Measurements from ENCODE around the gene HES4.

The HES4 gene, protein sequence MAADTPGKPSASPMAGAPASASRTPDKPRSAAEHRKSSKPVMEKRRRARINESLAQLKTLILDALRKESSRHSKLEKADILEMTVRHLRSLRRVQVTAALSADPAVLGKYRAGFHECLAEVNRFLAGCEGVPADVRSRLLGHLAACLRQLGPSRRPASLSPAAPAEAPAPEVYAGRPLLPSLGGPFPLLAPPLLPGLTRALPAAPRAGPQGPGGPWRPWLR

DNA sequence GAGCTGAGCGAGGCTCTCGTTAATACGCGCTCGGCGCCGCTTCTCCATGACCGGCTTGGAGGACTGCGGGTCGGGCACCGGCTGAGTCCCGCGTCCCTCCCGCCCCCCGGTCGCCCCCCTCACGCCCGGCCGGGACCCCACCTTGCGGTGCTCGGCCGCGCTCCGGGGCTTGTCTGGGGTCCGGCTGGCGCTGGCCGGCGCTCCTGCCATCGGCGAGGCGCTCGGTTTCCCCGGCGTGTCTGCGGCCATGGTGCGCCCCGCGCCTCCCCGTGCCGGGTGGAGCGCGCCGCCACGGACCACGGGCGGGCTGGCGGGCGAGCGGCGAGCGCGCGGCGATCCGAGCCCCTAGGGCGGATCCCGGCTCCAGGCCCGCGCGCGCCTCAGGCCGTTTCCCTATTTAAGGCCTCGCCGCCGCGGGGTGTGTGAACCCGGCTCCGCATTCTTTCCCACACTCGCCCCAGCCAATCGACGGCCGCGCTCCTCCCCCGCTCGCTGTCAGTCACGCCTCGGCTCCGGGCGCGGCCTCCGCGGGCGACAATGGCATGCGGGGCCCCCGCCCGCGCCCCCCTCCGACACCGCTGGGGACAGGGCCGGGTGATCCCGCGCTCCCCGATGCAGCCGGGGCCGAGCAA lies at the start of gene HES4:
Gene HES4, minus strand, starts transcription at position 373 of the 632 bp plus-strand sequence. Its CDS starts 124 bp downstream, at position 249.
- H3K4me3 ChIP-seq (ENCODE audit: low read depth, low read length), result peak within 1 kb of the TSS; percentile 51

DNA sequence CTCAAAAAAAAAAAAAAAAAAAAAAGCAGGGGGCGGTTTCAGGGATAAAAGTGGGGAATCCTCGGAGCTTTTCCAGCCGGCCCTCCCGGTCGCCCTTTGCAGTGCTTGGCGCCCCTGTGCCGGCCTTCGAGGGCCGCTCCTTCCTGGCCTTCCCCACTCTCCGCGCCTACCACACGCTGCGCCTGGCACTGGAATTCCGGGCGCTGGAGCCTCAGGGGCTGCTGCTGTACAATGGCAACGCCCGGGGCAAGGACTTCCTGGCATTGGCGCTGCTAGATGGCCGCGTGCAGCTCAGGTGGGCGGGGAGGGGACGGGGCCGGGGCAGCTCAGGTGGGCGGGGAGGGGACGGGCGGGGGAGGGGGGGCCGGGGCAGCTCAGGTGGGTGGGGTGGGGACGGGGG lies 48.9 kb upstream of the HES4 start:
- H3K4me3 ChIP-seq (ENCODE audit: low read depth, low read length), result no peak overlapping the region

DNA sequence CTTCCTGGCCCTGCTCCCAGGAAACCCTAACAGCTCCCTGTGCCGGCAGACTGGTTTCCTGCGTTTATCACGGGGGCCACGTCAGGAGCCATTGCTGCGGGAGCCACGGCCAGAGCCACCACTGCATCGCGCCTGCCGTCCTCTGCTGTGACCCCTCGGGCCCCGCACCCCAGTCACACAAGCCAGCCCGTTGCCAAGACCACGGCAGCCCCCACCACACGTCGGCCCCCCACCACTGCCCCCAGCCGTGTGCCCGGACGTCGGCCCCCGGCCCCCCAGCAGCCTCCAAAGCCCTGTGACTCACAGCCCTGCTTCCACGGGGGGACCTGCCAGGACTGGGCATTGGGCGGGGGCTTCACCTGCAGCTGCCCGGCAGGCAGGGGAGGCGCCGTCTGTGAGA lies 48.1 kb upstream of the HES4 start:
- no peak overlapping the region for H3K4me3 ChIP-seq (ENCODE audit: low read depth, low read length)

DNA sequence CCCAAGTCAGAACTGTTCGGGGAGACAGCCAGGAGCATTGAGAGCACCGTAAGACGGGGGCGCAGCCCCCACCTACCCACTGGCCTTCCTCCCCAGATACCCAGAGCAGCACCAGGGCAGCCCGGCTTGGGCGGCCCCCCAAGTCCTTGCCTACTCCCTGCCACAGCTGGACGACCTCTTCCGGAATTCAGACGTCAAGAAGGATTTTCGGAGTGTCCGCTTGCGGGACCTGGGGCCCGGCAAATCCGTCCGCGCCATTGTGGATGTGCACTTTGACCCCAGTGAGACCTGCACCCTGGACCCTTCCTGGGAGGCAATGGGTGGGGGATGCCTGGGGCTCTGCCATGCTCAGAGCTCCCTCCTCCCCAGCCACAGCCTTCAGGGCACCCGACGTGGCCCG lies 47.5 kb upstream of the HES4 start:
- H3K4me3 ChIP-seq (ENCODE audit: low read depth, low read length), result no peak overlapping the region

DNA sequence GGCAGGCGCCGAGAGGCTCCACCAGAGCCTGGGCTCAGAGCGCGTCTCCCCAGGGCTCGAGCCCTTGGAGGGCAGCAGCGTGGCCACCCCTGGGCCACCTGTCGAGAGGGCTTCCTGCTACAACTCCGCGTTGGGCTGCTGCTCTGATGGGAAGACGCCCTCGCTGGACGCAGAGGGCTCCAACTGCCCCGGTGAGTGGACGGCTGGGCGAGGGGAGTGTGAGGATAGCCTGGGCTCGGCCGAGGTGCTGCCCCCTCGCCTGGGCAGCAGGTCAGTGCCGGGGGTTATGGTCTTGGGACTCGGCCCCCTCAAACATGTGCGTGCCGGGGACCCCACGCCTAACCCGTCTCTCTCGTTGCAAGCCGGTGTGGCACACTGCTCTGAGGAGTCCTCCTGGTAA lies 46.9 kb upstream of the HES4 start:
- no peak overlapping the region for H3K4me3 ChIP-seq (ENCODE audit: low read depth, low read length)

DNA sequence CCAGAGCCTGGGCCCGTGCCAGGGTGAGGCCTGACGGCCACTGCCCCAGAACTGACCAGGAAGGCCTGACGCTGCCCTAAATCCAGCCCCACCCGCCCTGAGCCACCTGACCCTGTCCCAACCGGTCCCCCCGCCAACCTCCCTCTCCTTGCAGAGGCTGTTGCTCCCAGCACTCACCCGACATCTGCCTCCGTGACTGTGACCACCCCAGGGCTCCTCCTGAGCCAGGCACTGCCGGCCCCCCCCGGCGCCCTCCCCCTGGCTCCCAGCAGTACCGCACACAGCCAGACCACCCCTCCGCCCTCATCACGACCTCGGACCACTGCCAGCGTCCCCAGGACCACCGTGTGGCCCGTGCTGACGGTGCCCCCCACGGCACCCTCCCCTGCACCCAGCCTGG lies 46.3 kb upstream of the HES4 start:
- no peak overlapping the region for H3K4me3 ChIP-seq (ENCODE audit: low read depth, low read length)

DNA sequence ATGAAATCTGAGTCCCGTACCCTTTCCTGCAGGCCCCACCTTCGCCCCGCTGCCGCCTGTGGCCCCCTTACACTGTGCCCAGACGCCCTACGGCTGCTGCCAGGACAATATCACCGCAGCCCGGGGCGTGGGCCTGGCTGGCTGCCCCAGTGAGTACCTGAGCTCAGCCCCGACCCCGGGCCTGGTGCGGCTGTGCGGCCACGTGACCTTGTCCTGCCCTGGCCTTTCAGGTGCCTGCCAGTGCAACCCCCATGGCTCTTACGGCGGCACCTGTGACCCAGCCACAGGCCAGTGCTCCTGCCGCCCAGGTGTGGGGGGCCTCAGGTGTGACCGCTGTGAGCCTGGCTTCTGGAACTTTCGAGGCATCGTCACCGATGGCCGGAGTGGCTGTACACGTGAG lies 45.2 kb upstream of the HES4 start:
- H3K4me3 ChIP-seq (ENCODE audit: low read depth, low read length), result no peak overlapping the region

DNA sequence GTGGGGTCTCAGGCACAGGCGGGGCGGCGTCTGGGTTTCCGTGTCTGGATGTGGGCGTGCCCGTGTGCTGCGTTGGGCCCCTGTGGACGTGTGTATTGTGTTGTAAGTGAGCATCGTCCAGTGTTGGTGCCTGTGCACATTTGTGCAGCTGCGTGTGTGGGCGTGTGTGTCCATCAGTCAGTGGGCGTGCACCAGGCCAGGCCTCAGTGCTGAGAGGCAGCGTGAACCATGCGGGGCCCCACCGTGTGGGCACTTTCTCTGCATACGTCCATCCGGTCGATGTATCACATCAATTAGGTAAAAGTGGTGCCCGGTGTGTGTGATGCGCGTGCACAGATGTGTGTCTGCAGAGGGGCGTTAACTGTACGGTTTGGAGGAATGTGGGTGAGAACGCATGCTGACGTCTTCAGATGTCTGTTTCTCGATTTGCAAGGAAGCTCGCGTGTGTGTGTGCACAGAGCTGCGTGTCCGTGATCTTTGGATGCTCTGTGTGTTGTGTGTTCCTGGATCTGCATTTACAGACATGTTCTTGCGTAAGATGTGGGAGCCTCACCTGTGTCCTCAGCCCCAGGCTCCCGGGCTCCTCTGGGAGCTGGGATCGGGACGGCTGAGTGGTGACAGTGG lies 44.7 kb upstream of the HES4 start:
- H3K4me3 ChIP-seq (ENCODE audit: low read depth, low read length), result no peak overlapping the region

DNA sequence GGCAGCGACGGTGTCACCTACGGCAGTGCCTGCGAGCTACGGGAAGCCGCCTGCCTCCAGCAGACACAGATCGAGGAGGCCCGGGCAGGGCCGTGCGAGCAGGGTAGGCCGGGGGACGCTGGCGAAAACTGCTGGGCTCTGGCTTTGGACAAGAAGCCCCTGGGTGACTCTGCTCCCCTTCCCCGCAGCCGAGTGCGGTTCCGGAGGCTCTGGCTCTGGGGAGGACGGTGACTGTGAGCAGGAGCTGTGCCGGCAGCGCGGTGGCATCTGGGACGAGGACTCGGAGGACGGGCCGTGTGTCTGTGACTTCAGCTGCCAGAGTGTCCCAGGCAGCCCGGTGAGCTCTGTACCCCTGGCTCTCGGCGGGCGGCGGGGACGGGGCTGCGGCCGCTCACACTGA lies 44.0 kb upstream of the HES4 start:
- H3K4me3 ChIP-seq (ENCODE audit: low read depth, low read length), result no peak overlapping the region

DNA sequence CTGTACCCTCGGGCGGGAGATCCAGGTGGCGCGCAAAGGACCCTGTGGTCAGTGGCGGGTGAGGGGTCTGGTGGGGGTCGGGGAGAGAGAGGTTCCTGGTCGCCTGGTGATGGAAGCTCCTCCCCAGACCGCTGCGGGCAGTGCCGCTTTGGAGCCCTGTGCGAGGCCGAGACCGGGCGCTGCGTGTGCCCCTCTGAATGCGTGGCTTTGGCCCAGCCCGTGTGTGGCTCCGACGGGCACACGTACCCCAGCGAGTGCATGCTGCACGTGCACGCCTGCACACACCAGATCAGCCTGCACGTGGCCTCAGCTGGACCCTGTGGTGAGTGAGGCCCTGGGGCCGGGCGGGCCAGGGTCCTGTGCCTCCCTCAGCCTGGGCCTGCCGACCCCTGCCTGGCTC lies 43.5 kb upstream of the HES4 start:
- H3K4me3 ChIP-seq (ENCODE audit: low read depth, low read length), result no peak overlapping the region

DNA sequence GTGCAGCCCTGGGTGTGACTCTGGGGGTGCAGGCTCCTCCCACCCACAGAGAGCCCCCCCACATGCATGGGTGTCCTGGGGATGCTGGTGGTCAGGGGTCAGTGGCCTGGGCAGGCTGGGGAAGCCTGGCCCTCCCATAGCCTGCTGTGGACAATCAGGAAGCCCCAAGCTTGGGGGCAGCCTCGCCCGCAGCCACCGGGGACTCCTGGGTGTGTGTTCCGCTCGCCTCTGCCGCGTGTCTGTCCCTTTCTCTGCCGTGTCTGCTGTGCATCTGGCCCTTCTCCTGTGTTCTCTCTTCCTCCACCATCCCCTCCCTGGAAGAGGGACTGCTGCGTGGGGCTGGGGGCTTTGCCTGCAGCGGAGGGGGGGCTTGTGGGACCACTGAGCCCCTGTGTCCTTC lies 42.9 kb upstream of the HES4 start:
- no peak overlapping the region for H3K4me3 ChIP-seq (ENCODE audit: low read depth, low read length)

DNA sequence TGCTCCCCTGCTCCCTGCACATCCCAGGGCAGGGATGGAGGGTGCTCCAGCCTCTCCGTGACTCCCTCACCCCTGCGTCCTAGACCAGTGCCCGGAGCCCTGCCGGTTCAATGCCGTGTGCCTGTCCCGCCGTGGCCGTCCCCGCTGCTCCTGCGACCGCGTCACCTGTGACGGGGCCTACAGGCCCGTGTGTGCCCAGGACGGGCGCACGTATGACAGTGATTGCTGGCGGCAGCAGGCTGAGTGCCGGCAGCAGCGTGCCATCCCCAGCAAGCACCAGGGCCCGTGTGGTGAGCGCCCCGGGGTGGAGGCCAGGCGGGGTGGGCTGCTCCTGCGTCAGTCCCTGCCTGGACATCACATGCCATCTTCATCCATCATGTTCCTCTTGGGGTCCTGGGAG lies 42.0 kb upstream of the HES4 start:
- no peak overlapping the region for H3K4me3 ChIP-seq (ENCODE audit: low read depth, low read length)

DNA sequence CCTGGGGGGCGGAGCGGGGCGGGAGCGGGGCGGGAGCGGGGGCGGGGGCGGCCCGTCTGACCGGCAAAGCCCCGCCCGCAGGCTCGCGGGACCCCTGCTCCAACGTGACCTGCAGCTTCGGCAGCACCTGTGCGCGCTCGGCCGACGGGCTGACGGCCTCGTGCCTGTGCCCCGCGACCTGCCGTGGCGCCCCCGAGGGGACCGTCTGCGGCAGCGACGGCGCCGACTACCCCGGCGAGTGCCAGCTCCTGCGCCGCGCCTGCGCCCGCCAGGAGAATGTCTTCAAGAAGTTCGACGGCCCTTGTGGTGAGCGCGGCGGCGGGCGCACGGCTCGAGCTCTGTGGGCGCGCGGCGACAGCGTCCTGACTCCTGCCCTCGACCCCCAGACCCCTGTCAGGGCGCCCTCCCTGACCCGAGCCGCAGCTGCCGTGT lies 41.2 kb upstream of the HES4 start:
- no peak overlapping the region for H3K4me3 ChIP-seq (ENCODE audit: low read depth, low read length)

DNA sequence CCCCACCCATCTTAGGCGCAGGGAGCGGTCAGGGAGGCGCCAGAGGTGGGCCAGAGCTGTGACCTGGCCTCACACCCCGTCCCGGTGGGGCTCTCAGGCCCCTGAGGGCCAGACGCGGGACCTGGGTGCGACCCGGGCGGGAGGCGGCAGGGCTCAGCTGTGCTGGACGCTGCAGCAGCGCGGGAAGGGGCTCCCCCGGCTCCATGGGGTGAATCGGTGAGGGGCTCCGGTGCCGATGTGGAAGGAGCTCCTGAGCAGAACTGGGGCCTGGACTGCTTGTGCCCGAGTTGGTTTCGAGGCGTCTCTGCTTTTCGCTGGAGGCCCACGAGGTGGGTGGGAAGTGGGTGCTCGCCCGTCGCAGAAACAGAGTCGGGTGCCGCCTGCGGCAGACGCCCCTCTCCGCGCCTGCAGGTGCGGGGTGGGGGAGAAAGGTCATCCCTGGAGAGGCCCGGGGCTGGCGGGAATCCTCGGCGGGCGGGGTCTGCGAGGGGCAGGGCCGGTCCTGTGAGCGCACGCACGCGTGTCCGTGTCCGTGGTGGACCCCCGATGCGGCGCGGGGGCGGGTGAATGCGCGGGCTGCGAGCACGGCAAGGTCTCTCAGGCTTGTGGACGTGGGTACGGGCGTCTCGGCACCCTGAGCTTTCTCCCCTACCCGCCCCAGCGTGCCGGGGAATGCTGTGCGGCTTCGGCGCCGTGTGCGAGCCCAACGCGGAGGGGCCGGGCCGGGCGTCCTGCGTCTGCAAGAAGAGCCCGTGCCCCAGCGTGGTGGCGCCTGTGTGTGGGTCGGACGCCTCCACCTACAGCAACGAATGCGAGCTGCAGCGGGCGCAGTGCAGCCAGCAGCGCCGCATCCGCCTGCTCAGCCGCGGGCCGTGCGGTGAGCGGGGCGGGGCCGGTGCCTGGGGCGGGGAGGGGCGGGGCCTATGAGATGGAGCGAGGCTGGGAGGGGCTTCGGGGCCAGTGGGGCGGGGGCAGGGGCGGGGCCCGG lies 40.4 kb upstream of the HES4 start:
- no peak overlapping the region for H3K4me3 ChIP-seq (ENCODE audit: low read depth, low read length)

DNA sequence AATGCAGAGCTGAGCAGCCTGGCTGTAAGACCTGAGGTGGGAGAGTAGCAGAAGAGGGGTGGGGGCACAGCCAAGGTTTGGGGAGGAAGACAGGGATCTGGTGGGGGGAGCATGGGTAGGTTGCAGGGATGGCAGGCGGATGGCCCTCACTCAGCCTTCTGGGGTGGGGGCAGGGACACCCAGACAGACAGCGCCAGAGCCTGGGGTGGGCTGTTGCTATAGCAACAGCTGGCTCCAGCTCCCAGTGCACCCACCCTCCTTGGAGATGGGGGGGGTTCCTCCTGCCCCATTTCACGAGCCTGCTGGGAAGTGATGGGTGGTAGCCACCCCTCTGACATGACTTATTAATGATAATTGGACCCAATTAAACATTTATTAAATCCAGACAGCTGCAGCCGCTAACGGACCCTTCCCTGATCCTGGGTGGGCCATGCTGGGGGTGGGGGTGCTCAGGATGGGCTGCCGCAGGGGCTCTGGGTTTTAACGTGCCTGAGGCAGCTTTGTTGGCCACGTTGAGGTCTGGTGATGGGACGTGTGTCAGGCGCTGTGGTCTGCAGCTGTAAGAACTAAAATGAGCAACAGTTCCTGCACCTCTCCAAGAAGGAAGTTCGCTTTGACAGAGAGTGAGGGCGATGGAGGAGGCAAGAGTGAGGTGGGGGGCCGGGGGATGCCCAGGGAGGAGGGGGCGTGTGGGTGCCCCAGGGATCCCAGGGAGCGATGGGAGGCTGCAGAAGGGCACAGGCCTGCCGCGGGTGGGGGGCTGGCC lies 39.4 kb upstream of the HES4 start:
- no peak overlapping the region for H3K4me3 ChIP-seq (ENCODE audit: low read depth, low read length)

DNA sequence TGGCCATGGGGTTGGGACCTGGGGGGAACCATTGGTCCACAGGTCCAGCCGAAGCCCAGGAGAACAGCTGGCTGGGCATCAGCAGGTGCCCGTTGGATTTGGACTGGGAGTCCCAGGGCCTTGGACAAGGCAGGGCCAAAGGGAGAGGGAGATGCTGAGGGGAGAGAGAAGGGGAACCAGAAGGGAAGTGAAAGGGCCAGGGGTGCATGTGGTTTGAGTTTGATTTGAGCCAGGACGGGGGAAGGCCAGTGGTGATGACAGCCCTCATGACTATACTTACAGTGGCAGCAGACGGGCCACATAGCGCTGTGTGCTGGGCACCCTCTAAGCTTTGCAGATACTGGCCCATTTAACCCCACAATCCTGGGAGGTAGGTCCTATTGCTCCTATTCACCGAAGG lies 38.8 kb upstream of the HES4 start:
- no peak overlapping the region for H3K4me3 ChIP-seq (ENCODE audit: low read depth, low read length)

DNA sequence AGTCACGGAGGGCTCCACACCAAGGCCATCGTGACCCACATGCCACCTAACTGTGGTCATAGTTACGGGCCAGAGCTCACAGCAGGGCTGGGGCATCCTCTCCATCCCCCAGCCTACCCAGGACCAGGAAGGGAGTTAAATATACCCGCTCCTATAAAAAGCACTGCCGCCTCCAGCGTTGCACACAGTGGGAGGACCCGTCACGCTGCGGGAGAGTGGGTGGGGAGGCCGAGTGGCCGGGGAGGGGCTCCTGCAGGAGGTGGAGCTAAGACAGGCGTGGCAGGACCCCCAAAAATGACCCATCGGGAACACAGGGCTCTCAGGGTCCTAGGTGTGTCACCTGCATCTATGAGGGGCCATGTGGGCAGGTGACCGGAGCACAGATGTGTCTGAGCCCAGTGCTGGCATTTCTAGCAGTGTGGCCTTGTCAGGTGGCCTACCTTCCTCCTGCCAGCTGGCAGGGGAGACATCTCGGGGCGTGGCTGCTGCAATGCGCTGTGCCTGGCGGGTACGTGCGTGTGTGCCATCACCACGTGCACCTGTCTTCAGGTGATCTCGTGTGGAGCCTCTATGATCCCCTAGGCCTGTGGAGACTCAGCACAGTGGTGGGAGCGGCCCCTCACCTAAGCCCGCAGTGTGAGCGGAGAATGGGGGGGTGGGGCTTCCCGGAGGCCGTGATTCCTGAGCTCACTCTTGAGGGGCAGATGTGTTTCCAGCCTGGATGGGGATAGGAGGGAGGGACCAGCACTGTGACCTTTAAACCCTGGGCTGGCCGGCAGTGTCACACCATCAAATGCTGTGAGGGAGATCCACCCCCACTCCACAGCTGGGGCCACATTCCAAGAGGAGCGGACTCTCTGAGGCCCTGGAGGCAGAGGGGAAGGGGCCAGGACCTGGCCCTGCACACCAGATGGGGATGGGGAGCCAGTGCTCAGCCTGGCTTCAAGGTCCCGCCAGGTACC lies 37.8 kb upstream of the HES4 start:
- no peak overlapping the region for H3K4me3 ChIP-seq (ENCODE audit: low read depth, low read length)

DNA sequence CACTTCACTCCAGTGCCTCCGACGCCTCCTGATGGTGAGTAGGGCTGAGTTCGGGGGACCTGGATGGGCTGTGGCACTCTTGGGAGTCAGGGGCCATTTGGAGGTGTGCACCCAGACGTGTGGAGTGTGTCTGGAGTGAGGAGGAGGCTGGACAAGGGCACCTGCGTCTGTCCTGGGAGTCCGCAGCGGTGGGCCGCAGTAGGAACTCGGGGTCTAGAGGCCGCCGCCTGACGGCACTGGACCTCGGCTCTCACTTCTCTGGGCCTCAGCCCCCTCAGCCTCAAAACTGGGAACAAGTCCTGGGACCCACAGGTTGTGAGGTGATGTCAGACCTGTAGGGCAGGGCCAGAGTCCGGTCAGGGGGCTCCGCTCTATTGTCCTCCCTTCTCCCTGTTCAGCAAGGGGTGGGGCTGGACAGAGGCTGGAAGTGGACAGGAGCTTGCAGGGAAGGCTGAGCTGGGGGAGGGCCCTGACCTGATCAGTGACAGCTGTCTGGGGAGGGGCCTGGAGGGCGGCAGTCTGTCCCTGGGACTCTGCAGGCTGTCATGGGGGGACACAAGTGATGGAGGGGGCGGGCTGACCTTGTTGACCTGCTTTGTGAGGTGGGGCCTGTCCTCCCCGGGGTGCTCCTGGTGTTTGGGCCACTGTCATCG lies 35.5 kb upstream of the HES4 start:
- H3K4me3 ChIP-seq (ENCODE audit: low read depth, low read length), result no peak overlapping the region

DNA sequence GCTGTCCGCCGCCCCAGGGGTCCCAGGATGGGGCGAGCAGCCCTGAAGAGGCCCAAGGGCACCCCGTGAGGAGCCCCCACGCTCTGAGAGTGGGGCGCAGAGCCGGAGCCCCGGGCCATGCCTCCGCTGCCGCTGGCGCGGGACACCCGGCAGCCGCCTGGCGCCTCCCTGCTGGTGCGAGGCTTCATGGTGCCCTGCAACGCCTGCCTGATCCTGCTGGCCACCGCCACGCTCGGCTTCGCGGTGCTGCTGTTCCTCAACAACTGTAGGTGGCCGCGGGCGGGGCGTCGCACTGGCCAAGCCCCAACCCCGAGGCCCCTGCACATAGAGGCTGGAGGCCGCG lies 34.5 kb upstream of the HES4 start:
- H3K4me3 ChIP-seq (ENCODE audit: low read depth, low read length), result no peak overlapping the region

Data from iPS-11a (cell line).